Measurements from ENCODE around the gene RAB3IL1.

Gene RAB3IL1

DNA sequence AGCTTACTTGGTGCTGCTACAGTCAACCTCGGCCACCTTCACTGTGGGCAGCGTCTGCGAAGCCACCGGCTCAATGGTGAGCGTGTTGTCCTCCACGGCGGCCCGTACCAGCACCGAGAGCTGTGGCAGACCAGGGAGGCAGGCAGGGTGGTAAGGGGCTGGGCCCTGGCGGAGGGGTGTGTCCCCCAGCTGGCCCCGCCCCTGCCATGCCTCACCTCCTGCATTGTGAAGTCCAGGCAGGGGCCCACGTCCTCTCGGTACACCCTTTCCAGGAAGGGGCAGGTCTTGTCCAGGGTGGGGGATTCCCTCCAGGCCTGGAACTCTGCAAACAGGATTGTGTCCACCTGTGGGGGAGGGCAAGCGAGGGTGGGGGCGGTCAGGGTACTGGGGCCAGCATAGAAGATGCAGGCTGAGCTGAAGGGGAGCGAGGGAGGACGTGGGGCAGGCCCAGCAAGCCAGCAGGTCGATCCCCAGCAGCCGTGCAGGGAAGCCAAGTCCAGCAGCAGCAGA, 12.8 kb downstream of the RAB3IL1 start:
- DNase-seq (ENCODE audit: low read depth, low spot score) = peak; percentile 71

DNA sequence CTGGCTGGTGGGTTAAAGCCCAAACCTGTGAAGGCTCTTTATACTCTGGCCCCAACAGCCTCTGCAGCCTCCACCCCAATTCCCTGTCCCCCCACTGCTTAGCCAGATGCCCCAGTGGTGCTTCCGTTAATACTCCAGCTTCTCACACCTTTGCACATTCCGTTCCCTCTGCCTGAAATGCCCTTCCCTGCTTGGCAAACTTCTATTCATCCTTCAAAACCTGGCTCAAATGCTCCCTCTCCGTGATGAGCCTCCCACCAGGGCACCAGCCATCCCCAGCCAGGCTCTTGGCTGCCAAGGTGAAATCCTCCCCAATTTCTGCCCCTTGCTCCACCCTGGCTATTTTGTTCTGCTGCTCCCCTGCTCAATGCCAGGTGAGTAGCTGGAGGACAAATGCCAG, 13.5 kb downstream of the RAB3IL1 start:
- no peak for DNase-seq (ENCODE audit: low read depth, low spot score)

DNA sequence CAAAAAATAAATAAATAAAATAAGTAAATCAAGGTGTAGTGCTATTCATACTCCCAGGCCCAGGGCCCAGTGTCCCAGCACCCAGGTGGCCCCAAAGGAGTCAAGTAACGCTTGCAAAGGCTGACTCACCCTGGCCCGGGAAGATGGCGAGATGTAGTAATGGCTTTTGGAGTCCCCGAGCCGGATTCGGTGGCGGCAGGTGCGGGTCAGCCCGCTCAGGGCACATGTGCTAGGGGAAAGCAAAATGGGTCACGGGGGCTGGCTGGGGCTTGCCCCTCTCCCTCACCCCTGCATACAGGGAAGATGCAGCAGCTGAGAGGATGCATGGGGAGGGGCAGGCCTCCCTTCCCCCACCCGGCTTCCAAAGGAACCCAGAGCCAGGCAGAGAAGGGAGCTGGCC, 15.1 kb downstream of the RAB3IL1 start:
- DNase-seq (ENCODE audit: low read depth, low spot score) = no peak

DNA sequence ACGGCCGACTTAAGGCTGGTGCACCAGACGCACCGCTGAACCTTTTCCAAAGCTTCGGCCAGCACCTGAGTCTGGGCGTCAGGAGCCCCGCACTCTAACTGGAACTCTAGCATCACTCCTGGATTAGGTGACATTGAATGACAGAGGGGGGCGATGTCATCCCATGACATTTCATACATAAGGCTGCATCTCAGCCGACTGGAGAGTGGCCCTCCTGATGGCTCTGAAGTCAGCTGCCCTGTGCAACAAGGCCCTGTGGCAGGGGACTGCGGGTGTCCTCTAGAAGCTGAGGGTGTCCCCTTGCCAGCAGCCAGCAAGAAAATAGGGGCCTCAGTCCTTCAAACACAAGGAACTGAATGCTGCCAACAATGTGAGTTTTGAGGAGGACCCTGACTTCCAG, 16.0 kb downstream of the RAB3IL1 start:
- DNase-seq (ENCODE audit: low read depth, low spot score) = no peak

DNA sequence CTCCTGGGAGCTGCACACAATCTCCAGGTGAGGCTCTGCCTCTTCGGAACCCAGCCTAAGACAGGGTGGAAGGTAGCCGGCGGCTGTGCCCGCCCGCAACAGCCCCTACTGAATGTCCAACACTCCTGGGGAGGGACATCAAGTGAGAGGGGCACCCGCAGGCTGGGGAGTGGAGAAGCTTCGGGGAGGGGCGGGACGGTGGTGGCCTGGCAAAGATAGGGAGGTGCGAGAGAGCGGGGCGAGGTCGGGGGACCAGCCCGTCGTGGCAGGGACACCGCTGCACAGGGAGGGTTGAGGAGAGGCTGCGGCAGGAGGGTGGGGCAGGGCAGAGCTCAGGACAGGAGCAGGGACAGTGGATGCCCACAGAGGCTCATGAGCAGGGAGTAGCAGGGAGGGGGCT, 17.1 kb downstream of the RAB3IL1 start:
- no peak for DNase-seq (ENCODE audit: low read depth, low spot score)

DNA sequence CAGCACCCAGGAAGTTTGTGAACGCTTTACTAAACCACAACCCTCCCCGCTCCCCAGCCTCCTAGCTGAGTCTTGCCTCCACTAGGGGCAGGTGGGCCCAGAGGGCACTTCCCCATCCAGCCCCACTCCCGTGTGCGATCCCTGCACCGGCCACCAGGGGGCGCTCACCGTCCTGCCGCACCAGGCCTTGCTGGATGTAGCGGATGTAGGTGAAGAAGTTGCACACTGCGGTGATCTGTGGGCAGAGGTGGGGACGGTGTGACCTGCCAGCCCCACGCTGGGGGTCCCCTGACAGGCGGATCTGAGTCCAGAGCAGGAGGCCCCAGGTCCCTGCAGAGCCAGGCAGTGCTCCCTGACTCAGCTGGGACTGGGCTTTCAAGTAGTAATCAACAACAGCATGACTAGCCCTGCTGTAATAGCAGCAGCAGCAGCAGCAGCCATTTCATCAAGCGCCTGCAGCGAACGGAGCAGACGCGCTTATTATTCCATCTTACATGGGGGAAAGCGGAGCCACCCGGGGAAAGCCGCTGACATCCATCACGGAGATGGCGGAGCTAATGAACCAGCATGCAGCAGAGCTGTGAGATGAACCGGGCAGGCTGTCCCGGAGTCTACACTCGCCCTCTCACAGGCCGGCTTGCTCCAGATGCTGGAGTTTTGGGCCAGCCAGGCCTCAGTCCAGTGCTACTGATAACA, 18.1 kb downstream of the RAB3IL1 start:
- DNase-seq (ENCODE audit: low read depth, low spot score) = peak; percentile 97

DNA sequence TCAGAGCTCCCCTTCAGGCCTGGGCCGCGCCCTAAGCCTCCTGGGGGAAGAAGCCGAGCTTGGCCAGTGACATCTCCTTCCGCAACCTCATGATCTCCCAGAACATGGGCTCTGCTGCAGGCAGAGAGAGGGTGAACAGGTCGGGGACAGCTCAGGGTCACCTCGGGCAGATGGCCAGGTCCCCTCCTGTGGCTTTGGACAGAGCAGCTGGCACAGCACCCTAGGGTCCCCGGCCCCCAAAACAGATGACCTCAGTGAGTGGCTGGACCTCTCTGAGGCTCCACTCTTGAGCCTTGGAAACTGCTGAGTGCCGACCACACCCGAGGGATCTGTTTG, 19.2 kb downstream of the RAB3IL1 start:
- no peak for DNase-seq (ENCODE audit: low read depth, low spot score)

DNA sequence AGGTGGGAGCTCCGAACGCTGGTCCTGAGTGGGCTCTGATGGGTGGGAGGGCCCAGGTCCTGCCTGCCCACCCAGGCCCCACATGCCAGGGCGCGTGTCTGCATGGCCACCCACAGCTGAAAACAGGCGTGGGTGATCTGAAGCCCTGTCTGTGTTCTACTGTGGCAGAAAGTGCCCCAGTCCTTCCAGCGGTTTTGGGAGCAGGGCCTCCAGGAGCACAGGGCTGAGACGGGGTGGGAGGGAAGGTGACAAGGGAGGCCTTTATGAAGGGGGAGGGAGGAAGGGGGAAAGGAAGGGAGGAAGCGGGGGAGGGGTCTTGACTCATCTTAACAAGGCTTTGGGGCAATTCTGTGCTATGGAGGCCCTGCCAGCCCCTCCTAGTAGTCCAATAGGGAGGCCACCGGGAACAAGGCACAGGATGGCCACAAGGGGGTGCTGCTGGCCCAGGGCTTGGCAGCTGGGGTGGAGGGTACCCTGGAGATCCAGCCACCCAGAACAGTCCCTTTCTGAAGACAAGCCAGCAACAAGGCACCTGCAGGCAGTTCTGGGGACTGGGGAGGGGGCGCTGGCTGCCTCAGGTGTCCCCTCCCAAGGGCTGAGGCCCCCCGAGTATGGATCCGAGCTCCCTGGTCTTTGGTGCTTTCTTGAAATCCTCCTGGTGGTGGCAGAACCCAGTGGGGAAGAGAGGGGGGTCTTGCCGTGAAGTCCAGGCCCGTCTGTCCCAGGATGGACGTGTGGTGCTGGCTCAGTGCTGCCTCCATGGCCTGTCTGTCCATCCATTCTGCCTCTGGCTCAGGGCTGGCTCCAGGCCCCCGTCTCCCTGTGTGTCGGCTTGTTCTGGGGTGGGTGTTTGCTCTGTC, 19.7 kb downstream of the RAB3IL1 start:
- DNase-seq (ENCODE audit: low read depth, low spot score) = peak; percentile 93

DNA sequence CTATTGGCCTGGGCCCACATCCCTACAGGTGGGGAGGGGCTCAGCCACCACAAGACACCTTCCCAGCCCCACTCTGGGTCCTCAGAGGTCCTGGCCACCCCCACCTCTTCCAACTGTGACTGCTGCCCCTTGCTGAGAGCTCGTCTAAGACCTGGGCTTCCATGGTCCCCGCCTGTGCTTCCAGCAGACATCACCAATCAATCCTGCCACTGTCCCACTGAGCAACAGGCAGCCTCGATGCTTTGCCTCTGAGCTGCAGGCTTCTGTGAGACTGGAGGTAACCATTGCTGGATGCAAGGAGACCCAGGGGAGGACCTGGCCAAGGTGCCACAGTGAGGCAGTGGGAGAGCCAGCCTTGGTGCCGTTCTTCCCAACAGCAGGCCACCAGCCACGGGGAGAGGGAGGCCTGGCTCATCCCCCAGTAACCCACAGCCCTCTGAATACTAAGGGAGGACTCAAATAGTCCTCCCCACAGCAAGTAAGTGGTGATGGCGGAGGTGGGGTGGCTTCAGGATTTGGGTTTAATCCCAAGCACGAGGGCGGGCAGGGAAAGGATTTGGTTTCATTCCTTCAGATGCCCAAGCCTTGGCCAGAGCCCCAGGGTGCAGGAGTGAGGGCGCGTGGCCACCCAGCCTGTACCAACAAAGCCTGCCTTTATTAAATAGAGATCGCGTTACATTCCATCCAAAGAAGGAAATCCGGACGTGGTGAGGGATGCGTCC, 20.5 kb downstream of the RAB3IL1 start:
- no peak for DNase-seq (ENCODE audit: low read depth, low spot score)

DNA sequence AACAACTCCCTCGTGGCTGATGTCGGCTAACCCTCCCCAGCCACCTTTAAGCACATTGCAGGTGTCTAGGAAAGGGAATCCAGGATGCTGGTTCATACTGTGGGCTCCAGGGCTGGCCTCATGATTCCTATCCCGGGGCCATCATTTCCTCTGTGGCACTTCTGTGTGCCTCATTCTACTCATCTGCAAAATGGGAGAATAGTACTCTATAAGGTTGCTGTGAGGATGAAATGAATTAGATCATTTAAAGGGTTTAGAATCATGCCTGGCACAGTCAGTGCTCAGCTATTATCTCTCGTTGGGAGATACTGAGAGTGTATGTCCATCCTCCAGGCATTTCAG, 21.7 kb downstream of the RAB3IL1 start:
- no peak for DNase-seq (ENCODE audit: low read depth, low spot score)

DNA sequence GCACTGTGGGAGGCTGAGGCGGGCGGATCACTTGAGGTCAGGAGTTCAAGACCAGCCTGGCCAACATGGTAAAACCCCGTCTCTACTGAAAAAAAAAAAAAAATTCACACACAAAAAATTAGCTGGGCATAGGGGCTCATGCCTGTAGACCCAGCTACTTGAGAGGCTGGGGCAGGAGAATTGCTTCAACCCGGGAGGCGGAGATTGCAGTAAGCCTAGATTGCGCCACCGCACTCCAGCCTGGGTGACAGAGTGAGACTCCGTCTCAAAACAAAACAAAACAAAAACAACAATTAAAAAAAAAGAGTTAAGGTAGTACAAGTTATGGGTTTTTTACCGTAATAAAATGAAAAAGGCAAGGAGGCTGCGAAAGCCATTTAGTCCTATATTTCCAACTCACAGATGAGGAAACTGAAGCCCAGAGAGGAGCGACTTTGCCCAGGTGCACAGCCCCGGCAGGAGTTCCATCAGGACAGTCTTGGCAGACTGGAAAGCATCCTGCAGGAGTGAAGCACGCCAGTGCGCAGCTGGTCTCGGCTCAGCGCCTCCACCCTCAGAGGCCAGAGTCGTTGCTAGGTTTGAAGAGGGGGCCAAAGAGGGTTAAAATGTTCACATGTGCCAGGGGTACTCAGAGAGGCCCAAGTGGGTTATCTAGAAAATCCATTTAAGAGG, 22.2 kb downstream of the RAB3IL1 start:
- no peak for DNase-seq (ENCODE audit: low read depth, low spot score)

DNA sequence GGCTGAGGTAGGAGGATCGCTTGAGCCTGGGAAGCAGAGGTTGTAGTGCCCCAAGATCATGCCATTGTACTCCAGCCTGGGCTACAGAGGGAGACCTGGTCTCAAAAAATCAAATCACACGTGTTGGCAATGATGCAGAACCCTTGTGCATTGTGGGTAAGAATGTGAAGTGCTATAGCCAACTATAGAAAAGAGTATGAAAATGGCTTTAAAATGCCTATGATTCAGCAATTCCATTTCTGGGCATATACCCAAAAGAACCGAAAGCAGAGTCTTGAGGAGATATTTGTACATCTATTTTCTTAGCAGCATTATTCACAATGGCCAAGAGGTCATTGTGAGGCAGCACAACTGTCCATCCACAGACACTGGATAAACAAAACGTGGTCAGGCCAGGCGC, 23.4 kb downstream of the RAB3IL1 start:
- no peak for DNase-seq (ENCODE audit: low read depth, low spot score)

DNA sequence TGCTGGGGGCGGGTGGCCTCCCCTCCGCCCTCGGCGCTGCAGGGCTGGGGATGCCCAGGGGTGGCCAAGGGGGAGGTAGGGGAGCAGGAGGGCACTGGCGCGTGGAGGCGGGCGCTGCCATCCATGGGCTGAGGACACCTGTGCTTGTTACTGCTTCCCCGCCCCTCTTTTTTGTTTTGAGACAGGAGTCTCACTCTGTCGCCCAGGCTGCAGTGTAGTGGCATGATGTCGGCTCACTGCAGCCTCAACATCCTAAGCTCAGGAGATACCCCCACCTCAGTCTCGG, 25.3 kb downstream of the RAB3IL1 start:
- DNase-seq (ENCODE audit: low read depth, low spot score) = no peak

DNA sequence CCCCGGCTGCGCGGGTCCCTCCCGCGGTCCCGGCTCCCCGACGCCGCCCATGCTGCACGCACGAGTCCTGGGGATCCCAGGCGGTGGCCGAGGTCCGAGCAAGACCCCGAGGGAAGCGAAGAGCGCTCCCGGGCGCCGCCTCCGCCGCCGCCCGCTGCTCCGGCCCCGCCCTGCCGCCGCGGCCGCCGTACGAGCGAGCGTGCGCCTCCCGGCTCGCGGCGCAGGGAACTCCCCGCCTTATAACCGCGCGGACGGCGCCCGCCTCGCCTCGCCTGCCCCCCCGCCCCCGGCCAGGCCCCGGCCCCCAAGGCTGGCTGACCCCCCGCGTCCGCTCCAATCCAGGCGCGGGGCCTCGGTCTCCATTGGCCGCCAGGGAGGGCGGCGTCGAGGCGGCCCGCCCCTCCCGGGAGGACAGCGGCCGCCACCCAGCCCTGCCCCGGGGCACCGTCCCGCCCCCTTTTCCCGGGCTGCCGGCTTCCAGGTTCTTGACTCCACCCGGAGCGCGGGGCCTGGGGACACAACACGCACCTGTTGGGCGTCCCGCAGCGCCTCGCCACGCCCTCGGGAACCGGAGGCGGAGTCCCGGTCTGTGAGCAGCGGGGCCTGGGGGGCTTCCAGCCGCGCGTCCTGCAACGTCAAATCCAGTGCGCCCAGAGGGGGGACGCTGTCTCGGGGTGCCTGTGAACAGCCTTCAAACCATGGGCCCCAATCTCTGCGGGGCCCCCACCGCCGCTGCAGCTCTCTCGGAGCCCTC, 25.9 kb downstream of the RAB3IL1 start, which contains the start of gene FADS3:
TSS of gene FADS3 (minus strand) at position 215 of the 754 bp plus-strand sequence. CDS start at position 51, 164 bp downstream.
- DNase-seq (ENCODE audit: low read depth, low spot score) = peak; percentile 86

DNA sequence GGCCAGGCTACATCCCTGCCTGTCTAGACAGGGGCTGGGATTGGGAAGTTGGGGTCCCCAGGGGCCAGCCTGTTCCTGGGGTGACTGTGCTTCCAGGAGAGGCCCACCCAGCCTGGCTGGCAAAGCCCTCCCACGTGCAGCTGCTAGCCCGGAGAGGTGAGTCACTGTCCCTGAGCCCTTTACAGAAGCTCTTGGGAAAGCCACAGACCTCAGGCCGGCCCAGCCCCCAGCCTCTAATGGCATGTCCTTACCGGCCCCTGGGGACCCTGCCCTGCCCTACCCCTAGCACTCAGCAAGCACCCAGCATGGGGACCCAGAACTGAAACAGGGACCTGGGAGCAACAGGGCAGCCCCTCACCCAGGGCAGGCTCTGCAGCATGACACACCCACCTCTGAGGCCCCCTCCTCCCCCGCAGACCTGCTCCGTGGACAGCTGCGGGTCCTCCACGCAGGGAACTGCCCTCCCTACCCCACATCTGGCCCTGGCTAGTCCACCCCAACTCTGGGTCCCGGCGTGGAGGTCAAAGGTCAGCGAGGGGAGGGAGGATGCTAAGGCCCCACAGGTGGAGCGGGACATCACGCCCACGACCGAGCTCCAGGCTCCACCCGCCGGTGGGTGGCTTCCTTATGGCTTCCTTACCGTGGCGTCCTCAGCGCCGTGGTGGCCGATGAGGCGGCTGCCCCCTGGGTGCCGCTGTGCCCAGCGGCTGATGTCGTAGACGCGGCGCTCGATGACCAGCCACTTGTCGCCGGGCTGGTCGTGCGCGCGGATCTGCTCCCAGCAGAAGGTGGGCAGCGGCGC, 26.6 kb downstream of the RAB3IL1 start:
- DNase-seq (ENCODE audit: low read depth, low spot score) = peak; percentile 64

DNA sequence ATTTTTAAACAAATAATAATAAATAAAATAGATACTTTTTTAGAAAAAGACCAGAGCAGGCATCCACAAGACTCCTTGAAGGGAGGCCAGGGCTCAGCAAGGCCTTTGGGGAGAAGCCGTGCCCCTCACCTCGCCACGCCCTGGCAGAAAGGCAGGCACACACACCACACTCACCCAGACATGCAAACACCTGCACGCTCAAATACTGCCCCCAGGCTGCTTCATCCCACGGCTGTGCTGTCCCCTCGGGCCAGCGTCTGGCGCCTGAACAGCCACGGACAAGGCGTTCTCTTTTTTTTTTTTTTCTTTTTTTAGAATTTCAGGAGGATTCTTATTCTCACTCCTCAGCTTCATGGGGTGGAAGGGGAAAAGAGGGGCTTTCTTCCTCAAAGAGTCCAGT, 27.5 kb downstream of the RAB3IL1 start:
- DNase-seq (ENCODE audit: low read depth, low spot score) = no peak

DNA sequence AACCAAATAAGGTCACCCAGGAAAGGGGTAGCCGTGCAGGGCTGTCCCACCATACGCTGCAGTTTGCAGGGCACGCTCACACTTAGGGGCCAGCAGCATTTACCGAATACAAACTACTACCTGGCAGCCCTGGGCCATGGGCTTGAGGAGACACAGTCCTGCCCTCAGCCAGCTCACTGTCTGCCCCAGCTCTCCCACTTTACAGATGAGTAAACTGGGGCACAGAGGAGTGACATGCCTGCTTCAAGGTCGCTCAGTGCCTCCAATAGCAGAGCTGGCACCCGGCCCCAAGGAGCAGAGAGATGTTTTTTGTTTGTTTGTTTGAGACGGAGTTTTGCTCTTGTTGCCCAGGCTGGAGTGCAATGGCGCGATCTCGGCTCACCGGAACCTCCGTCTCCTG, 28.8 kb downstream of the RAB3IL1 start:
- no peak for DNase-seq (ENCODE audit: low read depth, low spot score)

DNA sequence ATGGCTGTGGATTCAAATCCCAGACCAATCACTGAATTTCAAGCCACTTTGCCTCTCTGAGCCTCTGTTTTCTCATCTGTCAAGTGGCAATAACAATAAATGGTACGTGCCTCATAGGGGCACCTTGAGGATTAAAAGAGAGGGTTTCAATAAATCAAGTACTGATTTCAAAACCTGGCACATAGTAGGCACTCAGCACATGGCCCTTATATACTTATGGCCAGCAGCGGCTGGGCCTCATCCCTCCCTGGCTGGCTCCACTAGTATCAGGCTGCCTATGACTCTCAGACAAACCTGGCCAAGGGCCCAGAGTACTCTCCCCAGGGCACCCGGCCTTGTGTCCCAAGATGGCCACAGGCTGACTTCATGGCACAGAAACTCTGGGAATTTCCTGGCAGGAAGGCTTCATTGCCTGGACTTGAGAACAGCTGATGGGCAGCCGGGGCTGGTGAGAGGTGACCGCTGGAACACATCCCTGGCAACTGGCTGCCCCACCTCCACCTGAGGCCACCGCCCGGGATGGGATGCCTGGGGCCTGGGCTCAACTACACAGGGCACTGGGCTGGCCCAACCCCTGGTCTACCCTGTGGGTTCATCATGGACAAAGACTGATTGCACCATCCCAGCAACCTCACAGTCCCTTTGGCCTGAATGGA, 29.4 kb downstream of the RAB3IL1 start:
- DNase-seq (ENCODE audit: low read depth, low spot score) = no peak

DNA sequence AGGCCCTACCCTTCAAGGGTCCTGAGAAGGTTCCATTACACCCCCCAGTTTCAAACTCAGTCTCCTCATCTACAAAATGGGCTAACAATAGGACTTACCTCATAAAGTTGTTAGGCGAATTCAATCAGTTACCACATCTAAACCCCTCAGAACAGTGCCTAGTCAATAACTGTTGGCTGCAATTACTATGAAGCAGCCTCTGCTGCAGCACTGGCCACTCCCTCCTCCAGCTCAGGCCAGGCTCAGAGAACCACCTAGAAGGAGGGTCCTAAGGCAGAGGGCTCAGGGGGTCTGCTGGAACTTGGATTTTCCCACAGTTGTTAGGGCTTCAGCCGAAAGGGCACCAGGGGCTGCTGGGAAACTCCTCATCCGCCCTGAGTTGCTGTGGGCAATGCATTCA, 30.7 kb downstream of the RAB3IL1 start:
- no peak for DNase-seq (ENCODE audit: low read depth, low spot score)
